Immature natural killer cell (primary cell): ENCODE data around the gene ELK3. TPM values are rescaled to one million over a fixed set of nuclear protein-coding genes. Genes with fewer than 3 reads are reported as not detected.
A peak's percentile ranks its signal among the peaks of the same experiment; 100 is the strongest.

Experiments used
- DNase-seq, 3 donors: peaks; one replicate each; pipeline ENCODE4 v3.0.0; 2022; ENCODE audit warnings: mixed read lengths in 1 of 3
- H3K27ac Mint-ChIP-seq, 6 donors: one replicate each; pipeline ENCODE4 v1.8.0; 2020; ENCODE audit warnings: mixed read lengths in 6 of 6, mild to moderate bottlenecking in 5 of 6, inconsistent platforms in 4 of 6, moderate library complexity in 3 of 6
- H3K27me3 Mint-ChIP-seq, 3 donors: one replicate each; pipeline ENCODE4 v1.8.0; 2020 to 2021; ENCODE audit warnings: low read depth in 3 of 3, mild to moderate bottlenecking in 3 of 3, mixed read lengths in 3 of 3, moderate library complexity in 3 of 3, inconsistent platforms in 1 of 3
- H3K36me3 Mint-ChIP-seq, 3 donors: one replicate each; pipeline ENCODE4 v1.8.0; 2020; ENCODE audit warnings: mixed read lengths in 3 of 3, inconsistent platforms in 2 of 3, mild to moderate bottlenecking in 2 of 3
- H3K4me1 Mint-ChIP-seq, 2 donors: one replicate each; pipeline ENCODE4 v1.8.0; 2020; ENCODE audit warnings: inconsistent platforms in 2 of 2, mild to moderate bottlenecking in 2 of 2, mixed read lengths in 2 of 2, moderate library complexity in 1 of 2
- H3K4me3 Mint-ChIP-seq, 5 donors: one replicate each; pipeline ENCODE4 v1.8.0; 2020; ENCODE audit warnings: mild to moderate bottlenecking in 5 of 5, mixed read lengths in 5 of 5, inconsistent platforms in 3 of 5, moderate library complexity in 3 of 5
- H3K9me3 Mint-ChIP-seq, 6 donors: one replicate each; pipeline ENCODE4 v1.8.0; 2020; ENCODE audit warnings: mild to moderate bottlenecking in 6 of 6, mixed read lengths in 6 of 6, inconsistent platforms in 4 of 6, moderate library complexity in 3 of 6
- polyA plus RNA-seq, 3 donors: library from polyadenylated mRNA; unstranded; fragments of 300-500 nt; fragmentation: Illumina TruSeq; gene quantifications; one replicate each; pipeline ENCODE4 v1.2.3, GENCODE V29; 2021

Gene ELK3
- polyA plus RNA-seq, 3 donors from 2014 or later, result 4.7 to 21.7 (median 6.9) TPM

DNA sequence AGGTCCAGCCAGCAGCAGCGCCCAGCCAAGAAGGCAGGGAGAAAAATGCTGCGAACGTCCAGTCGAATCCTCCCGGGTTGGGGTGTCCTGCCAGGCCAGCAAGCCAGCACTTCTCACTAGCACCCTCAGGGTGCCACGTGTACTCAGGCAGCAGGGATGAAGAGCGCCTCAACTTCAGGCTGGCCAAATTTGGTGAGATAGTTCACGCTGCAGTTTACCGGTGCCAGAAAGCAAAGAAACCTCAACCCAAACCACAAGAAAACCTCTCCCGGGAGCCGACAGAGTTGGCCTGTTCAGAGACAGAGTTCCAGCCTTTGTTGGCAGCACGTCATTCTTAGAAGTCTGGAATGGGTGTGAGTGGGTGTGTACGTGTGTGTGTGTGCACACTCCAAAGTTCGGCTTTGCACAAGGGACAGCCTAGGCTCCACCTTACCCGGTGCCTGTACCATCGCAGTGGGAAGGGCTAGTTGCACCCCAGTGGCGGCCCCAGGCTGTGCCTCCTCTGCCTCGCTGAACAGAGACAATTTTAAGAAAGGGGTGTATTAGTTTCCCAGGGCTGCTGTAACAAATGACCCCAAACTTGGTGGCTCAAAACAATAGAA, 42.1 kb downstream of the ELK3 start:
- Mint-ChIP-seq H3K27me3 (peaks cover 6 to 15% (median 14%) of the 10 kb centered on the region in 3 donors), H3K36me3 (peaks cover 0 to 9% (median 8%) of the 10 kb centered on the region in 3 donors), H3K9me3 (no peaks in the 10 kb centered on the region), H3K4me1 (peaks cover 64 to 76% of the 10 kb centered on the region in 2 donors), H3K27ac (peak overlapping the region; percentile 95 to 99 (median 98)), H3K4me3 (peak overlapping the region; percentile 58 to 92 (median 86))
- peak; percentile 56 to 61 (median 56) for DNase-seq

DNA sequence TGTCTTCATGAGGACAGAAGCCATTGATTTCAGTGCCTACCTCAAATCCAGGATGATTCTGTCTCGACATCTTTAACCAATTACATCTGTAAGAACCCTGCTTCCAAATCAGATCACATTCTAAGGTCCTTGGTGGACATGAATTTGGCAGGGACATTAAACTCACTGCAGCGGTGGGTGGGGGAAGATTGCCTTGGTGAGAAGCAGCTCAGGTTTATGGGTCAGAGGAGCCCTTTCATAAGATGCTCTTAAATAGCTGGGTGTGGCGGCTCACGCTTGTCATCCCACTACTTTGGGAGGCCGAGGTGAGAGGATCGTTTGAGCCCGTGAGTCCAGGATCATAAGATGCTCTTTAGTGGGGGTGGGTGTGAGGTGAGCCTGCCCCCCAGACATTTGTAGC, 42.9 kb downstream of the ELK3 start:
- peak overlapping the region; percentile 58 to 92 (median 86) for H3K4me3 Mint-ChIP-seq
- peaks cover 0 to 8% (median 4%) of the 10 kb centered on the region in 3 donors for H3K36me3 Mint-ChIP-seq
- H3K4me1 Mint-ChIP-seq, result peaks cover 72 to 78% of the 10 kb centered on the region in 2 donors
- H3K27me3 Mint-ChIP-seq, result peaks cover 9 to 21% (median 21%) of the 10 kb centered on the region in 3 donors
- no peak for DNase-seq
- peak overlapping the region; percentile 95 to 99 (median 98) for H3K27ac Mint-ChIP-seq
- no peaks in the 10 kb centered on the region for H3K9me3 Mint-ChIP-seq

DNA sequence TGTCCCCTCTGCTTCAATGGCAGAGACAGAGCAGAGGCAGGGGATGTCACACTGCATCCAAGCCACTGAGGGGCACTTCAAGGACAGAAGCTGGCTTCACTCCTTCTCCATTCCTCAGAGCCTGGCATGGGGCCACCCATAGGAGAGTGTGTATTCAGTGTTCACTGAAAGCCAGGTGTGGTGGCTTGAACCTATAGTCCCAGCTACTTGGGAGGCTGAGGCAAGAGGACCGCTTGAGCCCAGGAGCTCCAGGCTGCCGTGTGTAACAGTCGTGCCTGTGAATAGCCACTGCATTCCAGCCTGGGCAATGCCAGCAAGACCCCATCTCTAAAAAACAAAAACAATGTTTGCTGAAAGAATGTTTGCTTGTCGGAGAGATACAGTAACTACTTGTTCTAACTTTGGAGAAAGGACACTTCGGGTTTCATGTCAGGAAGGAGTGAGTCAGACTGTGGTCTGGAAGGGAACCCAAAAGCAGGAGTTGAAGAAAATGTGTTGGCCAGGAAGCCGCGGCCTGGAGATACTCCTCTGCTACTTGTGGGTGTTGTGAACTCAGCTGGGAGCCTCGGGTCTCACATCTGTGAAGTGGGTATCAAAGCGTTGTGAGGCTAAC, 43.4 kb downstream of the ELK3 start:
- Mint-ChIP-seq H3K9me3 (no peaks in the 10 kb centered on the region), H3K4me1 (peaks cover 77 to 82% of the 10 kb centered on the region in 2 donors), H3K36me3 (peaks cover 0 to 8% (median 3%) of the 10 kb centered on the region in 3 donors), H3K27ac (peak overlapping the region; percentile 95 to 99 (median 98)), H3K4me3 (peak overlapping the region; percentile 70 to 92 (median 86)), H3K27me3 (peaks cover 9 to 27% (median 26%) of the 10 kb centered on the region in 3 donors)
- peak; percentile 83 to 86 (median 86) for DNase-seq

DNA sequence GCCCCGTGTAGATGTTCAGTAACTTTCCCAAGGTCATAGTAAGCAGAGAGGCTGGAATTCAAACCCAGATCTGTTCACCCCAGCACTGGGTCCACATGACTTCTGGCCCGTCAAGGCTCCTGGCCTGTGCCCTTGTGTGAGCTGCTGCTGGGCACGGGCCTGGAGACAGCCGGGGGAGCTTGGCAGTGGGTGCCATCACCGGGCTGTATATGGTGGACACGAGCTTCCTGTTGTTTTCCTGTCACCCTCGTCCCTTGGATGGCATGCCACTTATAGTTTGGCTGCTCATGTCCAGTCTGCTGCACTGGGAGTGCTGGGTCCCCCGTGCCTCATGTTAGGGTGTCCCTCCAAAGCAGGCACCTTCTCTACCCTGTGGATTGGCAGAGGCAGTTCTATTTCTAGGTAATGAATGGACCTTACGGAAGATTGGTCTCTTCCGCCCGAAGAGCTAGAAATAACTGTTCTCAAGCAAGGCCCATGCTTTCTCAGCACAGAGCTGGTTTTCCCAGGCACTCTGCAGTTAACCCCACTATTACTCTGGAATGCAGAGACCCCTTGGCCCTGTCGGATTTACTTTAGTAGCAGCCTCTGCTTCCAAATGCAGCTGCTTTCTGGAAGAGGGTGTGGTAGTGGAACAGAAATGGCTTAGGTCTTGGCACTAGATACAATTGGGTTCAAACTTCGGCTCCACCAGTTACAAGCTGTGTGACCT, 44.3 kb downstream of the ELK3 start:
- Mint-ChIP-seq H3K4me3 (peak overlapping the region; percentile 70 to 92 (median 86)), H3K27ac (peak overlapping the region; percentile 95 to 99 (median 98)), H3K27me3 (peaks cover 9 to 31% (median 26%) of the 10 kb centered on the region in 3 donors), H3K36me3 (peaks cover 0 to 8% (median 3%) of the 10 kb centered on the region in 3 donors), H3K9me3 (no peaks in the 10 kb centered on the region), H3K4me1 (peaks cover 86 to 91% of the 10 kb centered on the region in 2 donors)
- no peak for DNase-seq

DNA sequence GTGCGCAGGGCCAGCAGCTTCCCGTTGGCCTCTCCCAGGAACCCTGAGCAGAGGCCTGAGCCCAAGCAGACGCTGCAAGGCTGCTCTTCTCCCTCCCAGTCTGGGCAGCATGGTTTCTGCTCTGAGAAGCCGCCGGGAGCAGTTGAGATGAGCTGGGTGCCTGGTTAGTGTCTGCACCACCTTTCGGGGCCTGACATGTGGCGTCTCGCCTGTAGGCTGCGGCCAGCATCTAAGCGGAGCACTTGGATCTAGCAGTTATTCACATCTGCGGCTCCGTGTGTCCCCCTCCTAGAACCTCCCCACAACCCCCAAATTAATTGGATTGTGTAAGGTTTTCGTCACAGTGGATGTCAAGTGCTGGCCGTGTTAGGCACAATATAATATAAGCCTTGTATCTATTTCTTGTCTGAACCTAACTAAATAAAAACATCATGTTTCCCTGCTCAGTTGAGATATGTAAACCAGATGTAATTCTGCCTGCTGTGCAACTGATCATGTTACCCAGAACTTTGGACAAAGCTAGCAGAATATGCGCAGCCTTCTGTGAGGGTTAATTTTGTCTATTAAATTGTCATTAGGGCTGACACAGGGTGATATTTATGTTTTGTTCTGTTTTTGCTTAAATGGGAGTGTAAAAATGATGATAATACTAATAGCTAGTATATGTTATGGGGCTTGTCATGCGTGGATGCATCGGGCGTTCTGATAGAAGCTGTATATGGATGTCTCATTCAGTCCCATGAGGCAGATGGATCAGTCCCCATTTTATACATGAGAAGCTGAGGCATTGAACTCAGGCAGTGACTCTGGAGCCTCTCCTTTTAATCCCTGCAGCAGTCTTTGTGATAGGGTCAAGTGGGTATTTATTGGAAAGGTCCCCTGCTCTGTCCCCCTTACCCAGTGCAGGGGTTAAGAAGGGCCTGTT, 45.8 kb downstream of the ELK3 start:
- no peaks in the 10 kb centered on the region for H3K9me3 Mint-ChIP-seq
- H3K27me3 Mint-ChIP-seq, result peaks cover 13 to 31% (median 26%) of the 10 kb centered on the region in 3 donors
- H3K27ac Mint-ChIP-seq, result peak overlapping the region; percentile 99 to 100 (median 99)
- no peak for DNase-seq
- peaks cover 0 to 8% (median 3%) of the 10 kb centered on the region in 3 donors for H3K36me3 Mint-ChIP-seq
- peaks cover 89 to 95% of the 10 kb centered on the region in 2 donors for H3K4me1 Mint-ChIP-seq
- H3K4me3 Mint-ChIP-seq, result peak overlapping the region; percentile 86 to 96 (median 90)

DNA sequence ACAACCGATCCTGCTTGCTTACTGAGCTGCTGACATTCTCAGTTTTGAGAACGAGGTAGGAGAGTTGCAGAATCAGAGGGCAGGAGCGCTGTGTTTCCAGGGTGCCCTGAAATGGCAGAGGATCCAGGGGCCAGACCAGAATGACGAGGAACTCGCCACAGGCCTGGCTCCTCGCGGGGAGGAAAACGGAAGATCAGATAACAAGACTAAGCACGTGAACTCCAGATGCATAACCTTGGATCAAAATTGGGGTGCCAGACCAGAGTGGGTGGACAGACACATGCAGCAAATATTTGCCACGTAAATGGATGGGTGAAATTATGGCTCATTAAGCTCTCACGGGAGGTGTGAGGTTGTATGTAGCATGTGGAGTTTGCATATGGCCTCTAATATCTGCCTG, 46.5 kb downstream of the ELK3 start:
- H3K27ac Mint-ChIP-seq, result peak overlapping the region; percentile 99 to 100 (median 99)
- peaks cover 14 to 33% (median 26%) of the 10 kb centered on the region in 3 donors for H3K27me3 Mint-ChIP-seq
- peaks cover 87 to 94% of the 10 kb centered on the region in 2 donors for H3K4me1 Mint-ChIP-seq
- peak overlapping the region; percentile 86 to 96 (median 90) for H3K4me3 Mint-ChIP-seq
- H3K9me3 Mint-ChIP-seq, result no peaks in the 10 kb centered on the region
- peaks cover 0 to 8% (median 3%) of the 10 kb centered on the region in 3 donors for H3K36me3 Mint-ChIP-seq
- no peak for DNase-seq

DNA sequence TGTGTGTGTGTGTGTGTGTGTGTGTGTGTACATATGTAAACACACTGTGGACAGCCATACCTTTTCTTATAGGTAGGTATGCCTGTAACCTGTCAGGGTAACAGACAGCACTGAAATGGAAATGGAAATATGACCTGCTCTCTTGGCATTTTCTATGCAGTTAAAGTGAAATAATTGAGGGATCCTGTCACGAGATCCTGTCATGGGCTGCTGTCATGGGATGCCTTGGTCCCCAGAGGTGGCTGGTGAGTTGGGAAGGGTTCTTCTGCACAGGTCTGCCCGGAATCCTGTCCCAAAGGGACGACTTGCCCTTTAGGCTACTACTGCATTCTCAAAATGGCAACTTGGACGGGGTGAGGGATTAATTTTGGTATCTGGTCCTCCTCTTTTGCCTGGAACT, 47.3 kb downstream of the ELK3 start:
- Mint-ChIP-seq H3K4me1 (peaks cover 80 to 86% of the 10 kb centered on the region in 2 donors), H3K4me3 (peak overlapping the region; percentile 86 to 96 (median 90)), H3K36me3 (peaks cover 0 to 8% (median 7%) of the 10 kb centered on the region in 3 donors), H3K9me3 (no peaks in the 10 kb centered on the region), H3K27ac (peak overlapping the region; percentile 99 to 100 (median 99)), H3K27me3 (peaks cover 14 to 35% (median 23%) of the 10 kb centered on the region in 3 donors)
- DNase-seq, result no peak

DNA sequence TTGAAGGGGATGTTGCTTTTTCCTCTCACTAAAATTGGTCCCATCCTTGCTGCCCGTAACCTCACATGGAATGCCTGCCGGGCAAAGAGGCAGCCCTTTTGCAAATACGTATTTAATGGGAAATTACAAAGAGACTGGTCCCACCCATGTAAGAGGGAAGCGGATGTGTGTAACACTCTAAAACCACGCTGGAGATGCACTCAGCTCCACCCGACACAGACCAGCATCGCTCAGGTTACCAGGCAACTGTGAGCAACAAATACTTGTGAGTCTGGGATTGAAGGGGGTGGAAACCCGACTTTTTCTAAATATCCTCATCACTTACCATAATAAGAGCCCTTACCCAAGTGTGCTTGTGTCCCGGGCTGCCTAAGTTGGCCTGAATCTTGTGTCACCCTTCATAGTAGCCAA, 47.7 kb downstream of the ELK3 start:
- Mint-ChIP-seq H3K27ac (peak overlapping the region; percentile 99 to 100 (median 99)), H3K36me3 (peaks cover 3 to 11% (median 8%) of the 10 kb centered on the region in 3 donors), H3K4me1 (peaks cover 76 to 86% of the 10 kb centered on the region in 2 donors), H3K4me3 (peak overlapping the region; percentile 86 to 96 (median 90)), H3K27me3 (peaks cover 14 to 37% (median 23%) of the 10 kb centered on the region in 3 donors), H3K9me3 (no peaks in the 10 kb centered on the region)
- peak; percentile 95 to 96 (median 96) for DNase-seq

DNA sequence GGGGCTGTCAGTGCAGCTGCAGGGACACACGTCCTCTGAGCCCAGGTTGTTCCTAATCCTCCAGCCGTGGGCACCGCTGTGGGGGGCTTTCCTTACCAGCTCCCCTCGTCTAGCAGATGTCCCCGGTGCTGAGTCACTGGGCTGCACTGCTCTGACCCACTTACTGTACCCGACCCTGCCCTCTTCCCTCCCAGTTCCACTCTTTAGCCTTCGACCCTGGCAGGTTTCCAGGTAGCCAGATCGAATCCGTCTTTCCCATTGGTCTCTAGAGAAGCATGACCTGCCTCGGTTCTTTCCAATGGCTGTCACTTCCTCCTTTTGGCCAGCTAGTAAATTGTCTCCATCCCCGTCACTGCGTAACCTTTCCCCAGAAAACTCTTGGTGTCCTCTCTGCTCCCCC, 48.4 kb downstream of the ELK3 start:
- H3K36me3 Mint-ChIP-seq, result peaks cover 9 to 18% (median 10%) of the 10 kb centered on the region in 3 donors
- peak overlapping the region; percentile 86 to 96 (median 90) for H3K4me3 Mint-ChIP-seq
- no peaks in the 10 kb centered on the region for H3K9me3 Mint-ChIP-seq
- DNase-seq, result peak in 2 of 3 donors; percentile 36 to 38
- H3K4me1 Mint-ChIP-seq, result peaks cover 68 to 80% of the 10 kb centered on the region in 2 donors
- peaks cover 12 to 36% (median 21%) of the 10 kb centered on the region in 3 donors for H3K27me3 Mint-ChIP-seq
- peak overlapping the region; percentile 99 to 100 (median 99) for H3K27ac Mint-ChIP-seq

DNA sequence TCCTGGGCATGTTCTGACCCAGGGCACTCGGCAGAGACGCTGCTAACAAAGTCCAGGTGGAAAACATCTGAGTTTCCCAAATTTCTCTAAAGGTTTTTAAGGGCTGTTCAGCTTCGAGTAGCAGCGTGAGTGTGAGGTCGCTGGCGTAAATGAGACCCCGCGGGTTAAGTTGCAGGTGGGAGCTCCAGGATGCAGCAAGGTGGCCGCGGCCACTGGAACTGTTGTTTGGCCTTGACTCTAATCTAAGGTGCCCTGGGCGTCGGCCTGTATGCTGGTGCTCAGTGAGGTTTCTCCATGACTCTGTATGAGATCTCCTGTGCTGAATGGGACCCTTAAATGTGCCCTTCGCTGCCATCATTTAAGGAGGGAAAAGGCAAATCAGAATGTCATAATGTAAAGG, 50.7 kb downstream of the ELK3 start:
- Mint-ChIP-seq H3K4me3 (no peak overlapping the region), H3K4me1 (peaks cover 61 to 76% of the 10 kb centered on the region in 2 donors), H3K36me3 (peaks cover 11 to 24% (median 14%) of the 10 kb centered on the region in 3 donors), H3K27me3 (peaks cover 9 to 35% (median 16%) of the 10 kb centered on the region in 3 donors), H3K9me3 (no peaks in the 10 kb centered on the region), H3K27ac (peak overlapping the region in 5 of 6 donors; percentile 39 to 87 (median 80))
- DNase-seq, result no peak

DNA sequence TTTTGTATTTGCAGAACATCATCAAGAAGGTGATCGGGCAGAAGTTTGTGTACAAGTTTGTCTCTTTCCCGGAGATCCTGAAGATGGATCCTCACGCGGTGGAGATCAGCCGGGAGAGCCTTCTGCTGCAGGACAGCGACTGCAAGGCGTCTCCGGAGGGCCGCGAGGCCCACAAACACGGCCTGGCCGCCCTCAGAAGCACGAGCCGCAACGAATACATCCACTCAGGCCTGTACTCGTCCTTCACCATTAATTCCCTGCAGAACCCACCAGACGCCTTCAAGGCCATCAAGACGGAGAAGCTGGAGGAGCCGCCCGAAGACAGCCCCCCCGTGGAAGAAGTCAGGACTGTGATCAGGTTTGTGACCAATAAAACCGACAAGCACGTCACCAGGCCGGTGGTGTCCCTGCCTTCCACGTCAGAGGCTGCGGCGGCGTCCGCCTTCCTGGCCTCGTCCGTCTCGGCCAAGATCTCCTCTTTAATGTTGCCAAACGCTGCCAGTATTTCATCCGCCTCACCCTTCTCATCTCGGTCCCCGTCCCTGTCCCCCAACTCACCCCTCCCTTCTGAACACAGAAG, 52.8 kb downstream of the ELK3 start:
- Mint-ChIP-seq H3K4me3 (no peak overlapping the region), H3K27ac (peak overlapping the region in 5 of 6 donors; percentile 25 to 80 (median 71)), H3K9me3 (no peaks in the 10 kb centered on the region), H3K4me1 (peaks cover 58 to 76% of the 10 kb centered on the region in 2 donors), H3K27me3 (peaks cover 6 to 29% (median 9%) of the 10 kb centered on the region in 3 donors), H3K36me3 (peaks cover 21 to 35% (median 21%) of the 10 kb centered on the region in 3 donors)
- DNase-seq, result no peak

DNA sequence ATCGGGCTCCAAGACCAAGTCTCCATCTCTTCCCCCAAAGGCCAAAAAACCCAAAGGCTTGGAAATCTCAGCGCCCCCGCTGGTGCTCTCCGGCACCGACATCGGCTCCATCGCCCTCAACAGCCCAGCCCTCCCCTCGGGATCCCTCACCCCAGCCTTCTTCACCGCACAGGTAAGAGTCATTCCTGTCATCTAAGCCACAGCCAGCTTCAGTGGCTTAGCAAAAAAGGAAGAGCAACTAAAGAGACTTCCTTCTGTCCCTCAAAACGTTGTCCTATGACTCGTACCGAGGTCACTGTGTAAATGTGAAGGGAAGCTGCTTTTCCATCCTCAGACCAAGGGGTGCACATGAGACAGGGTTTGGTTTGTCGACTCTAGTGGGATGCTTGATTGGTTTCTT, 53.4 kb downstream of the ELK3 start:
- H3K9me3 Mint-ChIP-seq, result no peaks in the 10 kb centered on the region
- no peak for DNase-seq
- H3K27ac Mint-ChIP-seq, result peak overlapping the region in 4 of 6 donors; percentile 39 to 75 (median 68)
- H3K27me3 Mint-ChIP-seq, result peaks cover 4 to 24% (median 6%) of the 10 kb centered on the region in 3 donors
- H3K36me3 Mint-ChIP-seq, result peaks cover 21 to 40% (median 26%) of the 10 kb centered on the region in 3 donors
- no peak overlapping the region for H3K4me3 Mint-ChIP-seq
- H3K4me1 Mint-ChIP-seq, result peaks cover 56 to 76% of the 10 kb centered on the region in 2 donors
